NCI-H1436 treated with DMSO at 0.1 percent for 48 hours (cell line): ENCODE results near the gene IMP3.
"Not testable (repeated sequence)": the region's sequence is repeated elsewhere in the genome, so short reads cannot be mapped to it uniquely, and the experiment has no call there.

Source experiments
- DNase-seq: peaks from one replicate; lab custom pipeline; 2025; lab: John Stamatoyannopoulos, UW

The IMP3 gene

GRCh38 chr15:75650908-75651809 lies 11.1 kb upstream of the IMP3 start:
- DNase-seq: no peak

DNA sequence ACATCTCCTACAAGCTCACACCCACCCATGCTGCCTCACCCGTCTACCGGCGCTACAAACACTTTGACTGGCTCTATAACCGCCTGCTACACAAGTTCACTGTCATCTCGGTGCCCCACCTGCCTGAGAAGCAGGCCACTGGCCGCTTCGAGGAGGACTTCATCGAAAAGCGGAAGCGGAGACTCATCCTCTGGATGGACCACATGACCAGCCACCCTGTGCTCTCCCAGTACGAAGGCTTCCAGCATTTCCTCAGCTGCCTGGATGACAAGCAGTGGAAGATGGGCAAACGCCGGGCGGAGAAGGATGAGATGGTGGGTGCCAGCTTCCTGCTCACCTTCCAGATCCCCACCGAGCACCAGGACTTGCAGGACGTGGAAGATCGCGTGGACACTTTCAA lies 9.8 kb upstream of the IMP3 start:
- DNase-seq: no peak

GRCh38 chr15:75649045-75649761 lies 9.2 kb upstream of the IMP3 start:
- no peak for DNase-seq

GRCh38 chr15:75648156-75649000 lies 8.4 kb upstream of the IMP3 start:
- no peak for DNase-seq

DNA sequence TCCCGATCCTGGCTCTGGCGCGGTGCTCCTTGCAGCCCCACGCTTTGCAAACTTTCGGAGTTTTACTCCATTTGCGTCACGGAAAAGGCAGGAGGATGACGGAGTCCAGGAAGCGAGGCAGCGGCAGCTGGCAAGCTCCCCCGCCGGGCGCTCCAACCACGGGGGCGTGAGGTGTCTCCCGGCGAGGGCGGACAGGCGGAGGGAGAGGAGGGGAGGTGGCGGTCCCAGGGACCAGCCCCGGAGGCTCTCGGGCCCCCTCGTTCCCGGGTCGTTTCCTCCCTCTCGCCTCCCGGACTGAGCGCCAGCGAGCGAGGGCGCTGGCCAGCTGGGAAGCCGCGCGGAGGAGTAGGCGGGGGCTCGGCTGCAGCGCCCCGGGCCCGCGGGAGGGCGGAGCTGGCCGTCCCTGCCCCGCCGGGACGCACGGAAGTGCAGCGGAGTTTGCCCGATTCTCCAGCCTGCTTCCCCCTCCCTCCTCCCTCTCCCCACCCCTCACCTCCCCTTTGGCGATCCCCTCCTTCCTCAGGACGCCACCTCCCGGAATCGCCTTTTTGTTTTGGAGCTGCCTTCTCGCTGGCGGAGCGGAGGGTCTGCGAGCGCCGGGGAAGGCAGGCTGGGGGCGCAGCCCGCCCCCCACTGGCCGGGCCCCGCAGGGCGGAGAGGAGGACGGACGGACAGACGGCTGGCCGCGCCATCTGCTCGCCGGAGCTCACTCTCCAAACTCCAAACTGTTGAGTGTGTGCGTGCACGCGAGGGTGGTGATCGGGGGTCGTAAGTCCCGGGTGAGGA lies 7.5 kb upstream of the IMP3 start, which contains the start of gene SNX33:
Gene SNX33, plus strand, starts transcription at position 543 of the 786 bp plus-strand sequence. CDS start 1,191 bp downstream, outside the sequence.
- DNase-seq: no peak

DNA sequence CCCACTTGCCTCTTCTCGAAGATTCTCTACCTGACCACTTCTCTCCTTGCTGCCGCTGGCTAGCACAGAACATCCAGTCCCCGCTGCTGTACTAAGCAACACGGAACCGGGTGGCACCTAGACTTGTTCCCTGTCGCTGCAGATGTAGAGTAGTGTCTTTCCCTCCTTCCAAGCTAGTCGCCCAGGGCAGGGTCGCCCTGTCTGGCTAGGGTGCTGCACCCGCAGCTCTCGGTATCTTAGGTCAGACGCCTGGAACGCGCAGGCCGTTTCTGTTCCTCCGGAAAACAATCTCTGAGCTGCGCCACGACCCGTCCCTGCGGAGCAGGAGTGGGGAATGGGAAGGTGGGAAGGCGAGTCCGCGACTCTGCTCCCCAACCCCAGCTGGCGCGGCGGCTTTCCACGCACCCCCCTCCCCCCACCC lies 6.9 kb upstream of the IMP3 start:
- no peak for DNase-seq

GRCh38 chr15:75646112-75646943 lies 6.3 kb upstream of the IMP3 start:
- no peak for DNase-seq

DNA sequence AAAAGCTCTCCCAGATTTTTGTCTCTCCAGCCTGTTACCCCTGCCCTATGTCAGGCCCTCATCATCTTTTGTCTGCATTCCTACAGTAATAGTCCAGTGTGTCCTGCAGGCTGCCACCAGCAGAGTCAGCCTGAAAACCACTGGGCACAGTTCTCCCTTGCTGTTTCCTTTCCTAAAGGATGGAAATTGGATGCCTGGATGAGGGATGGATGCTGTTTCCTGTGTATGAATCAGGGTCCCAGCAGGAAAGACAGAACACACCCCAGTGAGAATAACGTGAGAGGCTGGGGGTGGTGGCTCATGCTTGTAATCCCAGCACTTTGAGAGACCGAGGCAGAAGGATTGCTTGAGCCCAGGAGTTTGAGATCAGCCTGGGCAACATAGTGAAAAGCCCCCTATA lies 4.4 kb upstream of the IMP3 start:
- DNase-seq: no peak

DNA sequence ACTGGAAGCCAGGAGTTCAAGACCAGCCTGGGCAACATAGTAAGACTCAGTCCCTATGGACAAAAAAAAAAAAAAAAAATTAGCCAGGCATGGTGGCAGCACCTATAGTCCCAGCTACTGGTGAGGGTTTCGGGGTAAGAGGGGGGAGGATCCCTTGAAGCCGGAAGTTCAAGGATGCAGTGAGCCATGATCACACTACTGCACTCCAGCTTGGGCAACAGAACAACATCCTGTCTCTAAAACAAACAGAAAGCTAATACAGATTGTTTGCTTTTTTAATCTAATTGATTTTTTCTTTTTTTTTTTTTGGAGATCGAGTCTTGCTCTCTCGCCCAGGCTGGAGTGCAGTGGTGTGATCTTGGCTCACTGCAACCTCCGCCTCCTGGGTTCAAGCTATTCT lies 1.6 kb upstream of the IMP3 start:
- no peak for DNase-seq

GRCh38 chr15:75641179-75641503 lies 1.1 kb upstream of the IMP3 start:
- DNase-seq: no peak

DNA sequence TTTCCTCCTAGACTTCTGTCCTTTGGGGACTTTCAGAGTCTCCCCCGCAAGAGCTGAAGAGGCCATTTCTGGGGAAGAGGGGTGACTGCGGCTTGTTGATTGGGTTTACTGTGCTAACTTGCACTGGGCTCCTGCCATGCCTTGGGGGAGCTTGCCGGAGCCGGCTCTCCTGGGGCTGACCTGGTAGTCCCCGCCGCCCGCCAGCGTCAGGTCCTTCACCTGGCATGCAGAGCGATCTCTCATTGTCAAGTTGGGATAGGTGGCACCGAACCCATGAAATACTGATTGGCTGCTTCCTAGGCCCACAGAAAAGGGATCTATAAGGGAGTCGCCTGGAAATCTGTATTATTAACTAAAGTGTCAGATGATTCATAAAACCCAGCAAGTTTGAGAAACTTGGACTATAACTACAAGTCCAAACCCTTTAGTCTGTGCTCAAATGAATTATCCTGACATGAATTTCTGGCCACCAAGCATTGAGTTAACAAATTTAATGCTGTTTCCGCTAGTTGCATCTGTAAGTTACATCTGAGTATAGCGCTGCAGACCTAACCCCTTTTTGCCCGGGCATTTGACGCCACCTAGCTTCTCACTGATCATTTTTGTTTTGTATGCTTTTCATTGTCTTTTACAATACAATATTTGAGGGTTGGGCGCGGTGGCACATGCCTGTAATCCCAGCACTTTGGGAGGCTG lies 607 bp upstream of the IMP3 start:
- peak; percentile 60 for DNase-seq

- DNase-seq: no peak
Measured at GRCh38 chr15:75639191-75639708, 774 bp downstream of the IMP3 start.

GRCh38 chr15:75637245-75638009 lies 2.6 kb downstream of the IMP3 start:
- DNase-seq: no peak

GRCh38 chr15:75636026-75636425 lies 4.0 kb downstream of the IMP3 start:
- no peak for DNase-seq

GRCh38 chr15:75633922-75634321 lies 6.1 kb downstream of the IMP3 start:
- not testable (repeated sequence) for DNase-seq

GRCh38 chr15:75631935-75632334 lies 8.1 kb downstream of the IMP3 start:
- DNase-seq: no peak

DNA sequence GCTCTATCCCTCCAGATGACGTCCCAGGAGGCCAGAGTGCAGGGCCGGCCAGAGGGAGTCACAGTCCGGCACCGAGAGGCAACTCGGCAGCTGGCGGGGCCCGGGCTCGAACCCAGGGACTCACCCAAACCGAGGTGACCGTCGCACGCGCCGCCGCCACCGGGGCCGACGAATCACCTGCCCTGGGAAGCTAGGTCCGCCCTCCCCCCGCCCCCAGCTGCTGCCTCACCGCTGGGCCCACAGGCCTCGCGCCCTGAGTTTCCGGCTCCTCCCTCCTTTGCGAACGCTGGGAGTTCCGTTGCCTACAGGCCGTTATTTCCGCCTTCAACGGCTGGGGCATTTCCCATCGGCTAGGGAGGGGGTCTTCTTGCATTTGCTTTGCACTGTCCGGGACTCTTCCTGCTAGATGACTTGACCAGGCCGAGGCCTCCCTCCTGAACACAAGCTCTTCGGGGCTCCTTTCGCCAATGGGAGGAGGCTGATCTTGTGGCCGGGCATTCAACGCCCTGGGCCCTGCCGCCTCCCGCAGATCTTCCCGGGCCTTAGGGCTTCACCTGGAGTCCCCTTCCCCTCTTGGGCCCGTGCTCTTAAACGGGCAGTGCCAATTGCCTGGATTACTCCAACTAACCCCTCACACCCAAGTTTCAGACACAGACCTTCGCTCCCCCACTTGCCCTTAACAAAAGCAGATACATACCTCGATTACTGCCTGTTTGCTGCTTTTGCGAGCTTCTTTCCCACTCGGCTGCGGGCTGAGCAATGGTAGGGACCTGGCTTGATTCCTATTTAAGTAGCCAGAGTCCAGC lies 14.3 kb downstream of the IMP3 start, which contains the start of gene SNUPN:
Gene SNUPN, minus strand, starts transcription at position 184 of the 806 bp plus-strand sequence. CDS start 4,674 bp downstream, outside the sequence.
- peak; percentile 61 for DNase-seq

DNA sequence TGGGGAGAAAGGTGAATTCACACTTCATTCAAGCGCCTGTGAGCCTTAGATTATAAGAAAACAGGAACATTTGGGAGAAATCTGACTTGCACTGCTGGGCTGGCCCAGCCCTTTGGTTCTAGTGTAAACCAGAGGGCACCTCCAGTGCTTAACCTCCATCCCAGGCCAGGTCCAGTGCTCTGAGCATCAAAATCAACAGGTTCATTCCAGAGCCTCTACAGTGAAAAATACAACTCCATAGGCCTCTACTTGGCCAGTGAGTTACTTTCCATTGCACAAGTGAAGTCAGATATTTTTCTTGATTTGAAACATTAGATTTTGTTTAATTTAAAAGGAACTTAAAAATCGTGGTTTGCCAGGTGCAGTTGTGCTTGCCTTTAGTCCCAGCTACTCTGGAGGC lies 17.5 kb downstream of the IMP3 start:
- no peak for DNase-seq
